ENCODE data around the gene DGCR2.
"Not testable (repeated sequence)": the region's sequence is repeated elsewhere in the genome, so short reads cannot be mapped to it uniquely, and the experiment has no call there.

Gene DGCR2

GRCh38 chr22:19072853-19073252, 49.4 kb downstream of the DGCR2 start:
- not testable (repeated sequence) for DNase-seq

- no peak for DNase-seq
These were observed 51.6 kb downstream of the DGCR2 start for GRCh38 chr22:19070397-19071169.

- no peak for DNase-seq
These were observed 52.8 kb downstream of the DGCR2 start for GRCh38 chr22:19069451-19069850.

- no peak for DNase-seq
These were observed 53.4 kb downstream of the DGCR2 start for GRCh38 chr22:19068784-19069271.

GRCh38 chr22:19067696-19068348, 54.4 kb downstream of the DGCR2 start:
- no peak for DNase-seq

GRCh38 chr22:19066531-19067271, 55.5 kb downstream of the DGCR2 start:
- DNase-seq, result no peak

- DNase-seq, result no peak
These were observed 56.3 kb downstream of the DGCR2 start for GRCh38 chr22:19065929-19066328.

GRCh38 chr22:19065298-19065859, 56.8 kb downstream of the DGCR2 start:
- DNase-seq, result no peak

- DNase-seq, result no peak
These were observed 57.7 kb downstream of the DGCR2 start for GRCh38 chr22:19064354-19065054.

GRCh38 chr22:19063581-19064353, 58.4 kb downstream of the DGCR2 start:
- no peak for DNase-seq

- no peak for DNase-seq
These were observed 59.3 kb downstream of the DGCR2 start for GRCh38 chr22:19062943-19063308.

GRCh38 chr22:19062139-19062942, 59.9 kb downstream of the DGCR2 start:
- no peak for DNase-seq

- DNase-seq, result no peak
These were observed 60.6 kb downstream of the DGCR2 start for GRCh38 chr22:19061471-19062138.

GRCh38 chr22:19060356-19061009, 61.7 kb downstream of the DGCR2 start:
- no peak for DNase-seq

GRCh38 chr22:19059481-19060278, 62.5 kb downstream of the DGCR2 start:
- no peak for DNase-seq

- no peak for DNase-seq
These were observed 63.3 kb downstream of the DGCR2 start for GRCh38 chr22:19058713-19059451.

GRCh38 chr22:19057999-19058491, 64.2 kb downstream of the DGCR2 start:
- DNase-seq, result no peak

GRCh38 chr22:19057539-19057938, 64.7 kb downstream of the DGCR2 start:
- DNase-seq, result no peak
